ENCODE results near the gene HIP1.

DNA sequence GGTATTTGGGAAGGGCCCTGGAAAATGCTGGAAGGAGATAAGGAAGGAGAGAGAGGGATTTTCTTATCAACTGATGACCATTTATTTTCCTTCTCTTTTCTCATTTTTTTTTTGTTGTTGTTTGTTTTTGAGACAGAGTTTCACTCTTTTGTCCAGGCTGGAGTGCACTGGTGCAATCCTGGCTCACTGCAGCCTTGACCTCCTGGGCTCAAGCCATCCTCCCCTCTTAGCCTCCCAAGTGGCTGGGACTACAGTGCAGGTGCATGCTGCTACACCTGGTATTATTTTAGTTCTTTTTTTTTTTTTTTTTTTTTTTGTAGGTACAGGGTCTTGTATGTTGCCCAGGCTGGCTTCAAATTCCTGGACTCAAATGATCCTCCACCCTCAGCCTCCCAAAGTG, 52.2 kb downstream of the HIP1 start:
- TF ChIP-seq BRCA1 (IDR thresholded peaks at IDR 0.05) (no peak), BRCA1 (CRISPR knock-in tag; IDR thresholded peaks at IDR 0.05) (no peak), HMG20A (CRISPR knock-in tag; conservative IDR thresholded peaks at IDR 0.05) (no peak), YY1 (IDR thresholded peaks at IDR 0.05; ENCODE audit: borderline replicate concordance in 1 of 3, control insufficient read depth in 1 of 3, extremely low read depth in 1 of 3, insufficient read depth in 3 of 3, insufficient read length in 1 of 3, insufficient replicate concordance in 2 of 3, low read depth in 1 of 3, low read length in 2 of 3) (no peak), GABPA (tag; conservative IDR thresholded peaks at IDR 0.05; ENCODE audit: low read depth) (no peak), EZH2 (IDR thresholded peaks at IDR 0.05; ENCODE audit: borderline replicate concordance, low read depth, low read length) (no peak), POLR2A (conservative IDR thresholded peaks at IDR 0.05) (no peak), CREM (IDR thresholded peaks at IDR 0.05; ENCODE audit: low read depth) (no peak), BRF1 (IDR thresholded peaks at IDR 0.05; ENCODE audit: borderline replicate concordance, extremely low read depth, insufficient read length) (no peak), CBX1 (IDR thresholded peaks at IDR 0.05; ENCODE audit: low read depth) (no peak), KAT8 (IDR thresholded peaks at IDR 0.05; ENCODE audit: low read depth) (no peak), DIDO1 (tag; IDR thresholded peaks at IDR 0.05; ENCODE audit: low read depth) (no peak)
- TF ChIP-seq, protein P1, sequence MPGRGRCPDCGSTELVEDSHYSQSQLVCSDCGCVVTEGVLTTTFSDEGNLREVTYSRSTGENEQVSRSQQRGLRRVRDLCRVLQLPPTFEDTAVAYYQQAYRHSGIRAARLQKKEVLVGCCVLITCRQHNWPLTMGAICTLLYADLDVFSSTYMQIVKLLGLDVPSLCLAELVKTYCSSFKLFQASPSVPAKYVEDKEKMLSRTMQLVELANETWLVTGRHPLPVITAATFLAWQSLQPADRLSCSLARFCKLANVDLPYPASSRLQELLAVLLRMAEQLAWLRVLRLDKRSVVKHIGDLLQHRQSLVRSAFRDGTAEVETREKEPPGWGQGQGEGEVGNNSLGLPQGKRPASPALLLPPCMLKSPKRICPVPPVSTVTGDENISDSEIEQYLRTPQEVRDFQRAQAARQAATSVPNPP (IDR thresholded peaks at IDR 0.05; ENCODE audit: borderline replicate concordance, insufficient read depth, insufficient read length): no peak
